Daoy (cell line): Measurements from ENCODE around the gene SLC9C1. TPM values are rescaled to one million over a fixed set of nuclear protein-coding genes. Genes with fewer than 3 reads are reported as not detected.
A peak's percentile ranks its signal among the peaks of the same experiment; 100 is the strongest.

ENCODE experiments used
- DNase-seq: peaks from one replicate; pipeline ENCODE4 v3.0.0-alpha.2; 2015; ENCODE audit warnings: low read depth
- total RNA-seq: library from RNA; depleted of rRNA; stranded (reverse); fragments of >200 nt; shearing (Covaris generic); gene quantifications from 2 replicates; pipeline ENCODE4 v1.2.3, GENCODE V29; 2014; rRNA removed

Gene SLC9C1
- not detected in 2 replicates for total RNA-seq

- peak; percentile 65 for DNase-seq
Observed at GRCh38 chr3:112293368-112294321, at the start of gene SLC9C1. Gene SLC9C1 (minus strand): TSS chr3:112294216. CDS start chr3:112286791, 7,425 bp downstream.

GRCh38 chr3:112341386-112341785 lies 47.4 kb upstream of the SLC9C1 start:
- DNase-seq = no peak

DNA sequence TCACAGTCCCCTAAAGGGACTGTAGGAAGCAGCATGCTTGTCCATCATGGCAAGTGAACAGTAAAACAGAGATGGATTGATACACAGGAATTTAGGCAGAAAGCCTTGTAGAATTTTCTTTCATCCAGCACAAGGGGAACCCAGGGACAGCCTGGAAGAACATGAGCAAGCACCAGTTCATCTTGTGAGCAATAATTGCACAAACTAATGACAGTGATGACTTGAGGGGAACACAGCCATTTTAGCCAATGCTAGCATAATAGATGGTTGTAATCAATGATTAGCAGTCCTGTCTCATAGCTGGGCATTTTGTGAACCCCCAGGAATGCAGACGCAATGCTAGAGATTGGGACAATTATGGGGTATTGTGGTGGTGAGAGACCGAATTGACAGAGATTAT lies 45.6 kb upstream of the SLC9C1 start:
- DNase-seq = no peak

GRCh38 chr3:112339134-112339533 lies 45.1 kb upstream of the SLC9C1 start:
- DNase-seq = no peak

GRCh38 chr3:112338727-112339056 lies 44.7 kb upstream of the SLC9C1 start:
- no peak for DNase-seq

DNA sequence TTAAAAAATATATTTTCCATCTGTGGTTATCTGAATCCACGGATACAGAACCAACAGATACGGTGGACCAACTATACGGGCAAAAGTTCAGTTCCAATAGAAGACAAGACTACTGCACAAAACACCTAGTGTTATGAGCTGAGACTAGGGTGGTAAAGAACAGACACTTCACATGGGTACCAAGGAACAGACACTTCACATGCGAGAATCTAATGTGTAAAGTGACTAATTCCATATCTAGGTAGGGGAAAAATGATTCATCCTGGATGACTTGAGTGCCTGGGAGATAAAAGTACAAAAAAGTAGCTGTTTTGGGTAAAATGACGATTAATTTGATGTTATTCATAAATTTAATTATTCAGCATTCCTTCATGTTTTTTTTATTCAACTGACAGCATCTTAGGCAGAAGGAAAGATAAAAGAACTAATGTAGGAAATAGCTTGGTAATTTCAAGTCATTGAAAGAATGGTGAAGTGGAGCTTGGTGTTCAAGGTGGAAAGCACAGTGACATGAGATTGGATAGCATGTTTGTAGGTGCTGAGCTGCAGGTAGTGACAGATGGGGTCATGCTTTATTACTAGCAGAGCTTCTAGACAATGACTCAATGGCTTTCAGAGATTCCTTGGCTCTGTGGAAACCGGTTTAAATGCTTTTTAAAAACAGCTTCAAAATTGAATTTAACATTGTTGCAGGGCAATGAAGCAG lies 44.2 kb upstream of the SLC9C1 start:
- DNase-seq = no peak

- DNase-seq = no peak
Observed at GRCh38 chr3:112335434-112335781, 41.4 kb upstream of the SLC9C1 start.

GRCh38 chr3:112334691-112335433 lies 40.8 kb upstream of the SLC9C1 start:
- DNase-seq = no peak

GRCh38 chr3:112333381-112334317 lies 39.6 kb upstream of the SLC9C1 start:
- no peak for DNase-seq

- peak; percentile 60 for DNase-seq
Observed at GRCh38 chr3:112333002-112333380, 39.0 kb upstream of the SLC9C1 start, which contains the start of gene CD200. Gene CD200 (plus strand): TSS chr3:112333156. CDS start chr3:112333213, 57 bp downstream.

DNA sequence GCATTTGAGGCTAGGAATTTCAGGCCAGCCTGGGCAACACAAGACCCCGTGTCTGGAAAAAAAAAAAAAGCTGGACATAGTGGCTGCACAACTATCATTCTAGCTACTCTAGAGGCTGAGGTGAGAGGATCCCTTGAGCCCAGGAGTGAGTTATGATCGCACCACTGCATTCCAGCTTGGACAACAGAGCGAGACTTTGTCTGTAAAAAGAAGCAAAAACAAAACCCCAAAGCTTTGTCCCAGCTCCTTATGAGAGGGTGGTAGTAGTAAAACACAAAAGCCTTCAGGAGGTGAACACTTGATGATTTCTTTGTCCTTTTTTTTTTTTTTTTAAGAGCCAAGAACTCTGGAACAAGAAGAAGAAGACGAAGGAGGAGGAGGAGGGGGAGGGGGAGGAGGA lies 37.8 kb upstream of the SLC9C1 start:
- DNase-seq = no peak

DNA sequence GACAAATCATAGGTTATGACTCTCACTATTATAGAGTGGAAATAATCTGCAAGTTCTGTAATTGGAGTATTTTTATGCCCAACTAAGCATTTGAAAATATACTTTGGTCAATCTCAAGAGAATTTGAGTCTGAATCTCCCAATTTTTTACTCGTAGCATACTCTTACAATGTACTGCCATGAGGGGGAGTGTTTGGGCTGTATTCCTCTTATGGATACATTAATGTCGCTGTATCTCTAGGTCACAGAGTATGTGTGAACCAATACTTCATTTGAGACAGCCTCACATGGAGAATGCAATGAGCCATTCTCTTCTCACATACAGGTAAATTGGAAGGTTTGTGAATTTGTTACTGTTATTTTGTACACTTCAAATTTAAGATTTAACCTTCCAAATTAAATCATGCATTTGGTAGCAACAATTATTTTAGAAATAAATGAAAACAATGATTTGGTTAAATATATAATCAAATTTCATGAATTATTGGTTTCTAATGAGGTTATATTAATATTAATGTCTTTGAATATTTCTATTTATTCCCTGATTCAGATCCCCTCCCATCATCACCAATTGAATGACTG lies 33.4 kb upstream of the SLC9C1 start:
- peak; percentile 50 for DNase-seq

- no peak for DNase-seq
Observed at GRCh38 chr3:112321867-112322652, 28.0 kb upstream of the SLC9C1 start.

GRCh38 chr3:112320691-112321090 lies 26.7 kb upstream of the SLC9C1 start:
- DNase-seq = no peak

GRCh38 chr3:112319516-112320276 lies 25.7 kb upstream of the SLC9C1 start:
- DNase-seq = no peak

DNA sequence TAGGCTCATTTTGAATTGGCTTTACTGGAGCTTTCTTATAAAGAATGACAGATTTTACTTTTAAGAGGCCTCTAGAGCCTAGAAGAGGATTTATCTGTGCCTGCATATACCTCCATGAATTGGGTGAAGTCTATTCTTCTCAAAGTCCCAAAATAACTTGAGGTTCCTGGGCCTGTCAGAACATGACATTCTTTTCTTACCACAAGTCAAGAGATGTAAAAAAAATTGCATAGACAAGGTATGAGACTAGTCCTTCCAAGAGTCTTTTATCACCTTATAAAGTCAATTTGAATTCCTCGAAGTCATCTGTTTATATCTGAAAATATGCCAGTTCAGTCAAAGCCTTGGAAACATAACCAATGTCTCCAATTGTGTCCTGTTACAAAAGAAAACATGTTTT lies 21.8 kb upstream of the SLC9C1 start:
- DNase-seq = no peak

DNA sequence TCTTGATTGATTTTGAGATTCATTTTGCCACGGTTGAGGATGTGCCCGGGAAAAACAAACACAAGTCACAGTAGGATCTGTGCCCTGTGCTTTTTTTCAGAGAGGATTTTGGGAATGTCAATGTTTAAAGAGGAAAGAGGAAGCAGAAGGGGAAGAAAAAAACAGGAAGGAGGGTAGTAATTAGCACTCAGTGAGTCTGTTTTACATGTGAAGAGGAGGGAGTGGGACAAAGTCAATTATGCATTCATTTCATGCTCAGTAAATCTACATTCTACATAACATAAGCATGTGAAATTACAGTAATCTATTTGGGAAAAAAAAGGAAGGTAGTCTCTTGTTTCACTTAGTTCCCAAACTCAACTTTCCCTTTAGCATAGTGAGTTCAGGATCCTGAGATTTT lies 20.6 kb upstream of the SLC9C1 start:
- no peak for DNase-seq

DNA sequence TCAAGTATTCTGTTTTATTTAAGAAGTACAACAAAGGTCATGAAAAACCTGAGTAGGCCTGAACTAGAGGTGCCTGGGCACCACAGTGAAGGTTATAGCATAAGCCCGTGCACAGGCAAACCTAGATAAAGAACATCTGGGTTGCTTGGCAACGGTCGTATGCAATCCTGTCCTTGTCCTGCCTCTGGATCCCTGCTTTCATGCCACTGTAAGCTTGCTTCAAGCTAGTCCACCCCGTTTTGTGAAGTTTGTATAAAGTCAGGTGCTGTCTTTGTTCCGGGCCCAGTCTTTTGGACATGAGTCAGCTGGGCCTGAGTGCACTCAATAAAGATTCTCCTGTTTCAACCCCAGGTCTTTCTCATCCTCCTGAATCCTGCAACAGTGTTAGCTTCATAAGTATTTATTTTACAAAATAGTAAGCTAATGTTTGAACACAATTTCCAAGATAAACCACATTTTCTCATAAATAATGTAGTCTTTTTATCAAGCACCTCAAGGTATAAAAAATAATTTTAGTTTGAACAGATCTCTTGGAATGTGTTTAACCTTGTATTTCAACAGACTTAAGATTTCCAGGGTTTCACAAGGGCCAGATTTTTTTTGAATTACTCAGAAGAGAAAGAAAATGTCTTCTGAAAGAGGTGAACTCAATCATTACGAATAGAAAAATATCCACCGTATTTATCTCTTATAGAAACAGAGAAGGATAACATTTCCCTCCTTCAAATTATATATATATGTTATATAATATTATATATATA lies 14.3 kb upstream of the SLC9C1 start:
- no peak for DNase-seq
